Activated CD4-positive, alpha-beta T cell treated with anti-CD3 and anti-CD28 coated beads for 36 hours (primary cell): Measurements from ENCODE around the gene SEC22C. TPM values are rescaled to one million over a fixed set of nuclear protein-coding genes. Genes with fewer than 3 reads are reported as not detected.
A peak's percentile ranks its signal among the peaks of the same experiment; 100 is the strongest.

Experiments used
- ATAC-seq: fragments of 200-7000 bp; cut with Tn5 transposase; one replicate; pipeline ENCODE4 v1.10.0; 2021; ENCODE audit warnings: mild to moderate bottlenecking, moderate library complexity
- CTCF ChIA-PET: fragments of 350-600 bp; sonication (Branson Sonifier 250); formaldehyde crosslinking; loops from one replicate; lab custom pipeline; 2021; ENCODE audit warnings: antibody characterized with exemption; lab: Charles Lee
- POLR2A ChIA-PET: fragments of 350-600 bp; sonication (Branson Sonifier 250); formaldehyde crosslinking; loops from one replicate; lab custom pipeline; 2021; ENCODE audit warnings: antibody characterized with exemption, inconsistent platforms; lab: Charles Lee
- DNase-seq: peaks from one replicate; pipeline ENCODE4 v3.0.0-alpha.2; 2020
- H3K27ac Mint-ChIP-seq: one replicate; pipeline ENCODE4 v1.8.0; 2021; ENCODE audit warnings: mixed read lengths
- H3K27me3 Mint-ChIP-seq: one replicate; pipeline ENCODE4 v1.8.0; 2021; ENCODE audit warnings: mixed read lengths
- H3K36me3 Mint-ChIP-seq: one replicate; pipeline ENCODE4 v1.8.0; 2021; ENCODE audit warnings: low read depth, mixed read lengths
- H3K4me1 Mint-ChIP-seq: one replicate; pipeline ENCODE4 v1.8.0; 2021; ENCODE audit warnings: mixed read lengths
- H3K4me3 Mint-ChIP-seq: one replicate; pipeline ENCODE4 v1.8.0; 2021; ENCODE audit warnings: mild to moderate bottlenecking, moderate library complexity, mixed read lengths
- H3K9me3 Mint-ChIP-seq: one replicate; pipeline ENCODE4 v1.8.0; 2021; ENCODE audit warnings: low read depth, mixed read lengths
- intact Hi-C, 2 experiments: fragments of 100-400 bp; cut with DNase I in 1 of 2; cut with micrococcal nuclease in 1 of 2; formaldehyde crosslinking; loops; one replicate each; pipeline versions ENCODE4 v1.14.2 to v1.15.1; 2022 to 2024; cut with DNase I, micrococcal nuclease
- total RNA-seq, 2 experiments: library from RNA; stranded (reverse); gene quantifications; one replicate each; pipeline ENCODE4 v1.2.3, GENCODE V29; 2021

Gene SEC22C
- total RNA-seq, 2 experiments from 2014 or later: 34.2 to 42.5 TPM

- ChIA-PET POLR2A (no interaction called here), CTCF (interaction anchor here (0.6 to 1.3 kb wide), 4 partner anchors 9 to 43 kb away, joined by 3 to 4 read pairs (median 3); no protein-coding TSS in a partner anchor)
- H3K27ac Mint-ChIP-seq: peak overlapping the region; percentile 26
- H3K9me3 Mint-ChIP-seq: no peaks in the 10 kb centered on the region
- no peak overlapping the region for H3K4me3 Mint-ChIP-seq
- H3K27me3 Mint-ChIP-seq: no peaks in the 10 kb centered on the region
- intact Hi-C loops: no loop called here
- no peaks in the 10 kb centered on the region for H3K36me3 Mint-ChIP-seq
- DNase-seq (peak; percentile 41), ATAC-seq (peak; percentile 20)
- H3K4me1 Mint-ChIP-seq: peaks cover 56% of the 10 kb centered on the region
These were observed 74.5 kb downstream of the SEC22C start for GRCh38 chr3:42507252-42507651.

DNA sequence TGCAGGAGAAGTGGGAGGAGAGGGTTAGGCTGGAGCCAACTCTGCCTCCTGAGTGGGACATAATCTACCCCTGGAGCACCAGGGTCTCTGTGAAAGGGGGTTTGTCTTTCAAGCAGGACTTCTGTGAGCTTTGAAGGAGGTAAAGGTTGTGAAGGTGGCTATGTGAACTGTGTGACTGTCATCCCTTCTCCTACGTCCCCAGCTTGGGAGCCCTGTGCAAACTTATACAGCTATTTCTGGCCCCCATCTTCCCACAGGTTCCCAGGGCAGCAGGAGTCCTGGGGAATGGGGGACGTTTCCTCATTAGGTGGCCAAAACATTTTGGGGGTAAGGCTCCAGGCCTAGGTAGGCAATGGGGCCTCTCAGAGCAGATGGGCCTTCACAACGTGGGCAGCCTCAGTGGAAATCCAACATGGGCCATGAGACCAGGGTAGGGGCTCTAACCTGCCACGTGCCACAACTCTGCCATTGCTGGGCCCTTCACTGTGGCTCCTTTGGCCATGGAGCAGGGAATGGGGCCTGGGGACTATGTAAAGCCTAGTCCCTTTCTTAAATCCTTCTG is 75.8 kb downstream of the SEC22C start:
- no peak overlapping the region for H3K4me3 Mint-ChIP-seq
- POLR2A ChIA-PET: no interaction called here
- ATAC-seq (no peak), DNase-seq (peak; percentile 3)
- intact Hi-C loops: no loop called here
- CTCF ChIA-PET: interaction anchor here (0.6 to 0.9 kb wide), 2 partner anchors 20 to 32 kb away, joined by 3 read pairs; no protein-coding TSS in a partner anchor
- no peak overlapping the region for H3K27ac Mint-ChIP-seq
- peaks cover 3% of the 10 kb centered on the region for H3K27me3 Mint-ChIP-seq
- peaks cover 60% of the 10 kb centered on the region for H3K4me1 Mint-ChIP-seq
- no peaks in the 10 kb centered on the region for H3K36me3 Mint-ChIP-seq
- no peaks in the 10 kb centered on the region for H3K9me3 Mint-ChIP-seq

DNA sequence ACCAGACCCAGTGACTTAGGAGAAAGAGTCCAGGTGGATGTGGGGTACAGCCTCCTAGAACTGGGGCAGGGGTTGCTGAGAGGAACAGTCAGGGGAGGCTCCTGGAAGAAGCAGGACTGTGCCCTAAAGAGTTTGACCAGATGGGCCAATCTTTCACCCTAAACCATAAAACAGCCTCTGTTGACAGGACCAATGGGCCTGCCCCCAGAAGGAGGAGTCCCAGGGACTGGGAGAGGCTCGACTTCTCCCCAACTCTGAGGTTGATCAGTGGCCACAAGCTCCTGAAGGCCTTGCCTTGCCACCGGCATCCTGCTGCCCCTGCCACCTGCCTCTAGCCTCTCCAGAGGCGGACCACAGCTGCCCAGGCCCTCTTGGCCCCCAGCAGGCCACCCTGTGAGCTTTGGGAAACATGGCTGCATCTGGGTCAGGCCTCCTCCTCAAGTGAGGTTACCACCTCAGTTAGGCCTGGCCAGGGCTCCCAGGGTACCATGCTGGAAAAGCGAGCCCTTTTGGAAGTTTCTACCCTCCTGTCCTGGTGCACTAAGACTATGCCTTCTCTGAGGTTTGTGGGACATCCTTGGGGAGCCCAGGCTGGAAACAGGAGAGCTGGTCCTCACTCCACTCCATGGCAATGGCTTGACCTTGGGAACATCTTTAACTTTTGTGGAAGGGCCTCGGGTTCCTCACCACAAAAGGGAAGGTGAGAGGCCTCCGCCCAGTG is 76.5 kb downstream of the SEC22C start:
- intact Hi-C loops: no loop called here
- ATAC-seq (no peak), DNase-seq (peak; percentile 4)
- CTCF ChIA-PET: interaction anchor here (0.6 to 0.9 kb wide), 3 partner anchors 21 to 197 kb away, joined by 3 to 5 read pairs (median 3); no protein-coding TSS in a partner anchor
- H3K4me1 Mint-ChIP-seq: peaks cover 58% of the 10 kb centered on the region
- H3K4me3 Mint-ChIP-seq: no peak overlapping the region
- no peaks in the 10 kb centered on the region for H3K9me3 Mint-ChIP-seq
- no peak overlapping the region for H3K27ac Mint-ChIP-seq
- POLR2A ChIA-PET: no interaction called here
- peaks cover 9% of the 10 kb centered on the region for H3K27me3 Mint-ChIP-seq
- H3K36me3 Mint-ChIP-seq: no peaks in the 10 kb centered on the region

GRCh38 chr3:42504334-42505127 is 77.2 kb downstream of the SEC22C start:
- ChIA-PET POLR2A (no interaction called here), CTCF (interaction anchor here (0.6 to 0.9 kb wide), 2 partner anchors 34 to 196 kb away, joined by 3 to 5 read pairs; no protein-coding TSS in a partner anchor)
- peaks cover 54% of the 10 kb centered on the region for H3K4me1 Mint-ChIP-seq

GRCh38 chr3:42503957-42504333 is 77.8 kb downstream of the SEC22C start:
- Mint-ChIP-seq H3K4me1 (peaks cover 56% of the 10 kb centered on the region), H3K4me3 (peak overlapping the region; percentile 79), H3K27me3 (peaks cover 14% of the 10 kb centered on the region), H3K36me3 (no peaks in the 10 kb centered on the region), H3K27ac (no peak overlapping the region), H3K9me3 (no peaks in the 10 kb centered on the region)
- intact Hi-C loops: loop anchor here in 1 of 2 experiments (5.0 kb wide), 3 partner anchors 492 to 783 kb away; partner anchors contain the start of genes SNRK and ULK4
- CTCF ChIA-PET: interaction anchor here (4.2 kb wide), 1 partner anchor 31 kb away, joined by 51 read pairs; no protein-coding TSS in a partner anchor
- ATAC-seq (no peak), DNase-seq (no peak)
- POLR2A ChIA-PET: no interaction called here

More at GRCh38 chr3:42504334-42505127, 77.2 kb downstream of the SEC22C start:
- Mint-ChIP-seq H3K27ac (no peak overlapping the region), H3K36me3 (no peaks in the 10 kb centered on the region), H3K9me3 (no peaks in the 10 kb centered on the region), H3K4me3 (no peak overlapping the region), H3K27me3 (peaks cover 14% of the 10 kb centered on the region)
- ATAC-seq: no peak
- intact Hi-C loops: loop anchor here in 1 of 2 experiments (5.0 kb wide), 3 partner anchors 492 to 783 kb away; partner anchors contain the start of genes SNRK and ULK4
- DNase-seq: no peak

- Mint-ChIP-seq H3K27ac (peak overlapping the region; percentile 71), H3K4me3 (peak overlapping the region; percentile 79), H3K9me3 (no peaks in the 10 kb centered on the region), H3K36me3 (no peaks in the 10 kb centered on the region), H3K27me3 (peaks cover 14% of the 10 kb centered on the region), H3K4me1 (peaks cover 51% of the 10 kb centered on the region)
- ChIA-PET CTCF (interaction anchor here (1.6 to 4.2 kb wide), 2 partner anchors 20 to 31 kb away, joined by 6 to 51 read pairs; no protein-coding TSS in a partner anchor), POLR2A (no interaction called here)
- intact Hi-C loops: loop anchor here in 1 of 2 experiments (5.0 kb wide), 3 partner anchors 491 to 784 kb away; partner anchors contain the start of genes SNRK and ULK4
- DNase-seq (no peak), ATAC-seq (no peak)
These were observed 78.4 kb downstream of the SEC22C start for GRCh38 chr3:42503251-42503924.

- H3K4me1 Mint-ChIP-seq: peaks cover 46% of the 10 kb centered on the region
- peaks cover 16% of the 10 kb centered on the region for H3K27me3 Mint-ChIP-seq
- CTCF ChIA-PET: interaction anchor here (0.7 to 4.2 kb wide), 20 partner anchors 8 to 329 kb away, joined by 3 to 51 read pairs (median 6); partner anchors contain the start of gene SS18L2
- no peaks in the 10 kb centered on the region for H3K36me3 Mint-ChIP-seq
- H3K27ac Mint-ChIP-seq: peak within 1 kb of the TSS; percentile 71
- POLR2A ChIA-PET: interaction anchor here (0.6 to 1.1 kb wide), 6 partner anchors 14 to 390 kb away, joined by 3 to 4 read pairs (median 3); partner anchors contain the start of gene NKTR
- ATAC-seq (peak; percentile 95), DNase-seq (peak; percentile 96)
- peak within 1 kb of the TSS; percentile 83 for H3K4me3 Mint-ChIP-seq
- intact Hi-C loops: loop anchor here (1.0 to 5.0 kb wide), 12 partner anchors 17 to 785 kb away; partner anchors contain the start of genes CCDC13 (in 1 of the 2), HIGD1A (in 1 of the 2), NKTR (in 1 of the 2) and SNRK (in 1 of the 2)
- H3K9me3 Mint-ChIP-seq: no peaks in the 10 kb centered on the region
These were observed 79.1 kb downstream of the SEC22C start, which contains the start of gene VIPR1 for GRCh38 chr3:42502429-42503250. TSS of gene VIPR1 (plus strand) at chr3:42502643. CDS start at chr3:42502736, 93 bp downstream.

- H3K27me3 Mint-ChIP-seq: peaks cover 16% of the 10 kb centered on the region
- CTCF ChIA-PET: interaction anchor here (0.7 to 4.2 kb wide), 28 partner anchors 8 to 818 kb away, joined by 3 to 51 read pairs (median 5); partner anchors contain the start of gene SS18L2
- peak overlapping the region; percentile 56 for H3K27ac Mint-ChIP-seq
- peaks cover 38% of the 10 kb centered on the region for H3K4me1 Mint-ChIP-seq
- POLR2A ChIA-PET: interaction anchor here (0.6 to 1.1 kb wide), 7 partner anchors 15 to 391 kb away, joined by 3 to 4 read pairs (median 3); partner anchors contain the start of gene NKTR
- intact Hi-C loops: loop anchor here (1.0 to 5.0 kb wide), 13 partner anchors 17 to 785 kb away; partner anchors contain the start of genes CCDC13 (in 1 of the 2), HIGD1A (in 1 of the 2), NKTR (in 1 of the 2) and SNRK (in 1 of the 2)
- no peaks in the 10 kb centered on the region for H3K36me3 Mint-ChIP-seq
- peak; percentile 57 for ATAC-seq
- no peaks in the 10 kb centered on the region for H3K9me3 Mint-ChIP-seq
- H3K4me3 Mint-ChIP-seq: peak overlapping the region; percentile 83
- DNase-seq: peak; percentile 83
These were observed 79.9 kb downstream of the SEC22C start for GRCh38 chr3:42501681-42502428.

DNA sequence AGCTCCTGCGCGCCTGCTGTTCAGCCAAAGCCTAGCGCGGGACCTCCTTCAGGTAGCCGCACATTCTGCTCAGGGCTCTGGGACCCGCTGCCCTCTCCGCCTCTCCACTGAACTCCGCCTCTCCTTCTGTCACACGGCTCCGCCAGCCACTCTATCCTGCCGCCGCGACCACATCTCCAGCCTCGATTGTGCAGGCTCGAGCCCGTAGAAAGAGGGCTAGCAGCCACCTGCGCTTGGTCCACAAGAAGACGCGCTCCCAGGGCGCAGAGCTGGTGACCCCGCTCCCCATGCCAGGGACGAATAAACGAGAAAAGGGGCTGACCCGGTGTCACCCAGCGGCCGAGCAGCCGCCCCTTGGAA is 80.5 kb downstream of the SEC22C start:
- intact Hi-C loops: loop anchor here (1.0 to 5.0 kb wide), 5 partner anchors 35 to 786 kb away; partner anchors contain the start of genes SNRK (in 1 of the 2) and ULK4 (in 1 of the 2)
- peak; percentile 40 for DNase-seq
- POLR2A ChIA-PET: interaction anchor here (0.8 kb wide), 1 partner anchor 51 kb away, joined by 4 read pairs; no protein-coding TSS in a partner anchor
- Mint-ChIP-seq H3K36me3 (no peaks in the 10 kb centered on the region), H3K9me3 (no peaks in the 10 kb centered on the region), H3K27me3 (peaks cover 16% of the 10 kb centered on the region), H3K27ac (no peak overlapping the region), H3K4me1 (peaks cover 32% of the 10 kb centered on the region), H3K4me3 (peak overlapping the region; percentile 83)
- CTCF ChIA-PET: interaction anchor here (0.7 to 4.2 kb wide), 20 partner anchors 9 to 819 kb away, joined by 3 to 51 read pairs (median 6); no protein-coding TSS in a partner anchor
- no peak for ATAC-seq
